Gastroesophageal sphincter (tissue), 3 donors: ENCODE data around the gene PLEKHD1.

Source experiments
- POLR2A ChIP-seq, 2 donors: fragments of 450-650 bp; IDR thresholded peaks; one replicate each; pipeline ENCODE4 v1.6.1; 2017; ENCODE audit warnings: antibody characterized with exemption in 2 of 2, mild to moderate bottlenecking in 2 of 2, moderate library complexity in 1 of 2
- POLR2AphosphoS5 ChIP-seq: sonication (generic); formaldehyde crosslinking; IDR thresholded peaks from one replicate; pipeline ENCODE4 v1.6.1; 2017; ENCODE audit warnings: antibody characterized with exemption
- TF ChIP-seq, protein P1 (sequence below), 4 experiments: fragments of 200-600 bp in 2 of 4; fragments of 450-650 bp in 2 of 4; sonication (generic) in 1 of 4; IDR thresholded peaks; one replicate each; pipeline ENCODE4 v1.5.1; 2017 to 2019; ENCODE audit warnings: antibody characterized with exemption in 4 of 4, mild to moderate bottlenecking in 2 of 4, moderate library complexity in 2 of 4

DNA sequence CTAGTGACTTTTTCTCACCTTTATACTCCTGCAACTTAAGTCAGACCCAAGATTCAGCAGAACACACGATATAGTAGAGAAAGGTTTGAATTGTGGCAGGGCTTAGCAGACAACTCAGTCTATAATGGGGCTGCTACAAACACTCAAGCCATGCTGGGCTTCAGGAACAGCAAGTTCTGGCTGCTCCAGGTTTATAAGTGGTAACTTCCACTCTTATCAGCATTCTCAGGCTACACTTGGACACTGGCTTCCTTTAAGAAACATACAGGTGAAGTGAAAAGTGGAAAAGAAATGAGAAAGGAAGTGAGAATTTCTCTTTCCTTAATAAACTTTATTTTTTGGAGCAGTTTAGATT, 21.7 kb downstream of the PLEKHD1 start:
- TF ChIP-seq, protein P1, sequence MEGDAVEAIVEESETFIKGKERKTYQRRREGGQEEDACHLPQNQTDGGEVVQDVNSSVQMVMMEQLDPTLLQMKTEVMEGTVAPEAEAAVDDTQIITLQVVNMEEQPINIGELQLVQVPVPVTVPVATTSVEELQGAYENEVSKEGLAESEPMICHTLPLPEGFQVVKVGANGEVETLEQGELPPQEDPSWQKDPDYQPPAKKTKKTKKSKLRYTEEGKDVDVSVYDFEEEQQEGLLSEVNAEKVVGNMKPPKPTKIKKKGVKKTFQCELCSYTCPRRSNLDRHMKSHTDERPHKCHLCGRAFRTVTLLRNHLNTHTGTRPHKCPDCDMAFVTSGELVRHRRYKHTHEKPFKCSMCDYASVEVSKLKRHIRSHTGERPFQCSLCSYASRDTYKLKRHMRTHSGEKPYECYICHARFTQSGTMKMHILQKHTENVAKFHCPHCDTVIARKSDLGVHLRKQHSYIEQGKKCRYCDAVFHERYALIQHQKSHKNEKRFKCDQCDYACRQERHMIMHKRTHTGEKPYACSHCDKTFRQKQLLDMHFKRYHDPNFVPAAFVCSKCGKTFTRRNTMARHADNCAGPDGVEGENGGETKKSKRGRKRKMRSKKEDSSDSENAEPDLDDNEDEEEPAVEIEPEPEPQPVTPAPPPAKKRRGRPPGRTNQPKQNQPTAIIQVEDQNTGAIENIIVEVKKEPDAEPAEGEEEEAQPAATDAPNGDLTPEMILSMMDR (IDR thresholded peaks at IDR 0.05), result no peak
- TF ChIP-seq POLR2AphosphoS5, result no peak
- no peak for TF ChIP-seq POLR2A (IDR thresholded peaks at IDR 0.05)
